HepG2 (cell line): ENCODE data around the gene MSL2. TPM values are rescaled to one million over a fixed set of nuclear protein-coding genes. Genes with fewer than 3 reads are reported as not detected.
A peak's percentile ranks its signal among the peaks of the same experiment; 100 is the strongest.
"Not testable (repeated sequence)": the region's sequence is repeated elsewhere in the genome, so short reads cannot be mapped to it uniquely, and the experiment has no call there.

Experiments used
- ATAC-seq: fragments of 200-7000 bp; cut with Tn5 transposase; 3 replicates; pipeline ENCODE4 v1.9.1; 2020; ENCODE audit warnings: mild to moderate bottlenecking, moderate library complexity
- BruUV-seq: library from RNA; stranded (reverse); fragments of 400-500 nt; replicated peaks from 2 replicates; lab custom pipeline; 2021; lab: Mats Ljungman, UMichigan
- CTCF ChIA-PET: fragments of 300-600 bp; formaldehyde crosslinking; extraction: SDS; loops from one replicate; lab custom pipeline; 2021; ENCODE audit warnings: low total read pairs, inconsistent platforms, low intra/inter-chr PET ratio; lab: Yijun Ruan, JAX
- POLR2A ChIA-PET: fragments of 350-600 bp; sonication (Branson Sonifier 250); formaldehyde crosslinking; loops from one replicate; lab custom pipeline; 2020; ENCODE audit warnings: antibody characterized with exemption, inconsistent platforms; lab: Yijun Ruan, JAX
- DNase-seq: peaks from one replicate; pipeline ENCODE4 v3.0.0-alpha.2; 2015; ENCODE audit warnings: low spot score
- FAIRE-seq: peaks from 3 replicates; lab custom pipeline; 2011; peaks lifted over from hg19 to GRCh38; lab: Jason Lieb, UNC
- H2AFZ ChIP-seq: one replicate; pipeline ENCODE4 v1.6.1; 2011; ENCODE audit warnings: low read length, inconsistent platforms
- H3K27ac ChIP-seq: fragments of 300-600 bp; 3 replicates; pipeline ENCODE4 v1.8.0; 2011; ENCODE audit warnings: mixed run types, mild to moderate bottlenecking, mixed read lengths, low read length, inconsistent platforms; ENCODE audit not compliant: insufficient read depth; ENCODE audit errors: extremely low read length
- H3K27me3 ChIP-seq, 2 experiments: fragments of 200-600 bp in 1 of 2; 2 replicates in 1 of 2; 3 replicates in 1 of 2; pipeline versions ENCODE4 v1.6.0 to v1.8.0; 2011; ENCODE audit warnings: low read length in 2 of 2, mild to moderate bottlenecking in 2 of 2, moderate library complexity in 2 of 2, inconsistent platforms in 1 of 2; ENCODE audit not compliant: insufficient read depth in 2 of 2, control insufficient read depth in 1 of 2
- H3K36me3 ChIP-seq, 2 experiments: fragments of 200-600 bp in 1 of 2; replicated peaks in 1 of 2; 2 replicates in 1 of 2; 3 replicates in 1 of 2; pipeline versions ENCODE4 v1.5.1 to v1.8.0; 2011; ENCODE audit warnings: low read length in 2 of 2, inconsistent platforms in 1 of 2; ENCODE audit not compliant: insufficient read depth in 2 of 2, control insufficient read depth in 1 of 2
- H3K4me1 ChIP-seq: 2 replicates; pipeline ENCODE4 v1.5.1; 2012; ENCODE audit warnings: low read length, inconsistent platforms; ENCODE audit not compliant: insufficient read depth
- H3K4me2 ChIP-seq: 2 replicates; pipeline ENCODE4 v1.6.0; 2011; ENCODE audit warnings: low read depth, low read length, inconsistent platforms
- H3K4me3 ChIP-seq, 3 experiments: fragments of 200-600 bp in 1 of 3; sonication (generic), shearing (Covaris generic) in 1 of 3; replicated peaks in 1 of 3; 2 replicates each; pipeline ENCODE4 v1.5.1; 2011 to 2016; ENCODE audit warnings: low read length in 3 of 3, inconsistent platforms in 2 of 3, low read depth in 2 of 3, mild to moderate bottlenecking in 2 of 3, control low read depth in 1 of 3, mixed read lengths in 1 of 3; ENCODE audit not compliant: insufficient read depth in 1 of 3
- H3K79me2 ChIP-seq: one replicate; pipeline ENCODE4 v1.6.1; 2011; ENCODE audit warnings: low read length, inconsistent platforms; ENCODE audit not compliant: insufficient read depth
- H3K9ac ChIP-seq: 2 replicates; pipeline ENCODE4 v1.6.0; 2011; ENCODE audit warnings: mild to moderate bottlenecking, low read depth, low read length, inconsistent platforms; ENCODE audit not compliant: insufficient read depth
- H3K9me3 ChIP-seq: 2 replicates; pipeline ENCODE4 v1.5.1; 2012; ENCODE audit warnings: mild to moderate bottlenecking, low read length
- H4K20me1 ChIP-seq: 2 replicates; pipeline ENCODE4 v1.6.0; 2011; ENCODE audit warnings: inconsistent platforms, mild to moderate bottlenecking, low read length, moderate library complexity; ENCODE audit not compliant: insufficient read depth
- TMF1 ChIP-seq: sonication (generic); formaldehyde crosslinking; IDR thresholded peaks from 2 replicates; pipeline ENCODE4 v1.8.1; 2022; ENCODE audit warnings: low read depth, missing genetic modification reagents
- ZIK1 ChIP-seq: sonication (generic); formaldehyde crosslinking; IDR thresholded peaks from 2 replicates; pipeline ENCODE4 v1.5.0; 2020; ENCODE audit warnings: mild to moderate bottlenecking, low read depth, missing genetic modification reagents, borderline replicate concordance
- ZMYM3 ChIP-seq: sonication (generic); formaldehyde crosslinking; IDR thresholded peaks from 2 replicates; pipeline ENCODE4 v1.5.1; 2020; ENCODE audit warnings: mild to moderate bottlenecking, missing genetic modification reagents
- ZNF121 ChIP-seq: sonication (generic); formaldehyde crosslinking; IDR thresholded peaks from 2 replicates; pipeline ENCODE4 v1.5.0; 2020; ENCODE audit warnings: mild to moderate bottlenecking, missing genetic modification reagents
- ZNF292 ChIP-seq: sonication (generic); formaldehyde crosslinking; IDR thresholded peaks from 2 replicates; pipeline ENCODE4 v1.8.1; 2022; ENCODE audit warnings: mild to moderate bottlenecking, low read depth, missing genetic modification reagents, borderline replicate concordance
- WGBS: methylation state at CpG from one replicate; pipeline ENCODE4 v1.1.6; 2017; ENCODE audit warnings: low lambda C conversion rate; 5-methylcytosine and 5-hydroxymethylcytosine counted together
- in situ Hi-C: cut with HindIII; loops from 2 replicates; pipeline ENCODE4 v1.10.0; 2017; ENCODE audit warnings: low pct_unique_long_range_greater_than_20kb; ENCODE audit not compliant: extremely low pct_ligation_motif_present
- intact Hi-C: fragments of 100-400 bp; cut with micrococcal nuclease; formaldehyde crosslinking; loops from one replicate; pipeline ENCODE4 v1.10.0; 2022; ENCODE audit not compliant: unreplicated experiment
- polyA plus RNA-seq, 8 experiments: library from polyadenylated mRNA; depleted of rRNA in 3 of 8; stranded (reverse) in 7 of 8; unstranded in 1 of 8; fragments of >200 nt; fragmentation: Illumina TruSeq in 4 of 8; extraction: Trizol in 4 of 8; gene quantifications; 2 replicates each; pipeline versions ENCODE4 v1.2.1 to v1.2.3, GENCODE V29; 2011 to 2016; ENCODE audit warnings: low read depth in 4 of 8, missing spikeins in 1 of 8, mixed read lengths in 1 of 8; ENCODE audit not compliant: insufficient read depth in 1 of 8
- total RNA-seq, 5 experiments: library from RNA; depleted of rRNA; stranded (reverse); fragments of >200 nt; fragmentation: Illumina TruSeq; extraction: Trizol; gene quantifications; 2 replicates each; pipeline ENCODE4 v1.2.3, GENCODE V29; 2016; ENCODE audit warnings: low read depth in 1 of 5

MSL2 gene
- total and polyA plus RNA-seq, 2 of the 13 experiments (the other 11 are each of a cell fraction or from before 2014, with no cell fraction given), result 6.9 to 11.7 TPM

DNA sequence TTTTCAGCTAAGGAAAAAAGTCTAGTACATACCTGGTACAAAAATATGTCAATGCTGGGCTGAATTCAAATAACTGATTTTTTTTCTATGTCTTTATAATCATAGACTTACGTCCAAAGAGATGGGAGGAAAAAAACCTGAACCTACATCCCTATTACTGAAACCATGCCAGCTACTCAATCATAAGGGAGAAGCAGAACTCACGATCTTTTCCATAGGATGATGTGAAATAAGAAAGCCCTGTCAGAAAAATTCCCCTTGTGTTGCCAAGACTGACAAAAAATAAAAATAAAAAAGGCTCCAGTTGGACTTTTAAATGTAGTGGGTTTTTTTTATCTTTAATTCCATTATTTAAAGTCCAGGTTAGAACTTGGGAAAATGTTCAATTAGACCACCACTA lies 3.3 kb downstream of the MSL2 start:
- no peak for ATAC-seq
- H3K9ac ChIP-seq, result peak overlapping the region; percentile 99
- intact Hi-C loops (loop anchor here (5.0 to 10.0 kb wide), 2 partner anchors 116 to 562 kb away; partner anchors contain the start of gene STAG1), in situ Hi-C loops (no loop called here)
- H3K4me2 ChIP-seq, result peak overlapping the region; percentile 79
- CTCF ChIA-PET, result no interaction called here
- H3K27me3 ChIP-seq, result no peaks in the 10 kb centered on the region
- BruUV-seq, result no TSS peak
- peaks cover 49% of the 10 kb centered on the region for H3K4me1 ChIP-seq
- no peak for TF ChIP-seq TMF1
- TF ChIP-seq ZIK1 (CRISPR knock-in tag), result no peak
- peak overlapping the region; percentile 80 to 93 (median 89); a peak in 5 of 6 replicates for H3K4me3 ChIP-seq
- no peak overlapping the region for H3K27ac ChIP-seq
- POLR2A ChIA-PET, result interaction anchor here (1.0 kb wide), 1 partner anchor 56 kb away, joined by 3 read pairs; no protein-coding TSS in a partner anchor
- H3K79me2 ChIP-seq, result peaks cover 77% of the 10 kb centered on the region
- 5% methylated on average over 2 of the region's 2 CpGs for WGBS
- no peak overlapping the region for H2AFZ ChIP-seq
- FAIRE-seq, result no peak
- no peak for DNase-seq
- peaks cover 73% of the 10 kb centered on the region for H4K20me1 ChIP-seq
- H3K9me3 ChIP-seq, result no peaks in the 10 kb centered on the region
- peaks cover 0 to 2% of the 10 kb centered on the region in 2 experiments; a peak in 1 of 5 replicates for H3K36me3 ChIP-seq

DNA sequence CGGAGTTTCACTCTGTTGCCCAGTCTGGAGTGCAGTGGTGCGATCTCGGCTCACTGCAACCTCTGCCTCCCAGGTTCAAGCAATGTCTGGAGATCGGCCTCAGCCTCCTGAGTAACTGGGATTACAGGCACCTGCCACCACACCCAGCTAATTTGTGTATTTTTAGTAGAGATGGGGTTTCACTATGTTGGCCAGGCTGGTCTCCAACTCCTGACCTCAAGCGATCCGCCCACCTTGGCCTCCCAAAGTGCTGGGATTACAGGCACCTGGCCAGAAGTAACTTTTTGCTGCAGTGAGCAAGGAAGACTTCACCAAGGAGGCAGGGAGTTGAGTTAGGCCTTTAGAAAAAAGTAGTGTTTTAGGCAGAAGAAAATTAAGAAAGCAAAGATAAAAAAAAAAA lies 3.9 kb downstream of the MSL2 start:
- Histone ChIP-seq H4K20me1 (peaks cover 80% of the 10 kb centered on the region), H3K9ac (peak overlapping the region; percentile 99), H3K79me2 (peaks cover 83% of the 10 kb centered on the region), H3K4me2 (peak overlapping the region; percentile 79), H3K4me3 (peak overlapping the region; percentile 21 to 89 (median 80); a peak in 5 of 6 replicates), H3K4me1 (peaks cover 51% of the 10 kb centered on the region)
- H3K9me3 ChIP-seq, in situ Hi-C loops, ATAC-seq, H3K36me3 ChIP-seq, CTCF ChIA-PET, H3K27ac ChIP-seq, BruUV-seq, FAIRE-seq, H3K27me3 ChIP-seq, DNase-seq, H2AFZ ChIP-seq: not testable (repeated sequence)
- intact Hi-C loops, result loop anchor here (5.0 to 10.0 kb wide), 2 partner anchors 115 to 563 kb away; partner anchors contain the start of gene STAG1
- POLR2A ChIA-PET, result interaction anchor here (1.0 kb wide), 1 partner anchor 57 kb away, joined by 3 read pairs; no protein-coding TSS in a partner anchor
- WGBS, result 15% methylated on average over 6 of the region's 6 CpGs
- TF ChIP-seq ZNF121, result peak; percentile 92; the same call in 1 of the 2 replicates
- 0 out of 2 replicates have a peak, but pooled peaks have one; percentile 44 for TF ChIP-seq ZMYM3 (CRISPR knock-in tag)
- peak; percentile 16; the same call in 1 of the 2 replicates for TF ChIP-seq ZNF292 (CRISPR knock-in tag)
